Frontal cortex (tissue), 4 donors: ENCODE measurements around the gene HAPLN3. TPM values are rescaled to one million over a fixed set of nuclear protein-coding genes. Genes with fewer than 3 reads are reported as not detected.

ENCODE experiments used
- DNase-seq, 2 donors: peaks; one replicate each; pipeline ENCODE4 v3.0.0; 2012; ENCODE audit warnings: low spot score in 2 of 2
- FAIRE-seq: peaks from 2 replicates; lab custom pipeline; 2012; peaks lifted over from hg19 to GRCh38; lab: Jason Lieb, UNC
- total RNA-seq: library from RNA; depleted of rRNA; stranded (reverse); fragments of >200 nt; gene quantifications from one replicate; pipeline ENCODE4 v1.2.3, GENCODE V29; 2014
- donor health status: control.
- donor health status: control.
- donor health status: control.

The HAPLN3 gene
- total RNA-seq, 1 donor from 2014 or later, result 4.1 TPM

- DNase-seq (no peak), FAIRE-seq (no peak)
These were observed 24.0 kb downstream of the HAPLN3 start for GRCh38 chr15:88871313-88871712.

GRCh38 chr15:88866295-88866881 lies 29.0 kb downstream of the HAPLN3 start:
- FAIRE-seq, result no peak
- DNase-seq, result no peak

GRCh38 chr15:88865498-88866099 lies 29.7 kb downstream of the HAPLN3 start:
- FAIRE-seq (no peak), DNase-seq (no peak)

- no peak for FAIRE-seq
- no peak for DNase-seq
These were observed 30.4 kb downstream of the HAPLN3 start for GRCh38 chr15:88864861-88865497.

GRCh38 chr15:88863412-88863811 lies 31.9 kb downstream of the HAPLN3 start:
- FAIRE-seq (no peak), DNase-seq (no peak)

GRCh38 chr15:88860212-88860611 lies 35.1 kb downstream of the HAPLN3 start:
- FAIRE-seq (no peak), DNase-seq (no peak)

GRCh38 chr15:88859550-88859949 lies 35.8 kb downstream of the HAPLN3 start:
- no peak for FAIRE-seq
- no peak for DNase-seq

- DNase-seq (no peak), FAIRE-seq (no peak)
These were observed 36.4 kb downstream of the HAPLN3 start for GRCh38 chr15:88858934-88859333.

GRCh38 chr15:88852476-88852875 lies 42.9 kb downstream of the HAPLN3 start:
- DNase-seq (no peak), FAIRE-seq (no peak)

- DNase-seq, result no peak
- no peak for FAIRE-seq
These were observed 45.8 kb downstream of the HAPLN3 start for GRCh38 chr15:88849376-88850072.

- no peak for FAIRE-seq
- no peak for DNase-seq
These were observed 47.1 kb downstream of the HAPLN3 start for GRCh38 chr15:88848203-88848602.

- DNase-seq, result no peak
- FAIRE-seq, result no peak
These were observed 48.2 kb downstream of the HAPLN3 start for GRCh38 chr15:88847144-88847543.

GRCh38 chr15:88845616-88846015 lies 49.7 kb downstream of the HAPLN3 start:
- DNase-seq, result no peak
- FAIRE-seq, result no peak

GRCh38 chr15:88844749-88845386 lies 50.5 kb downstream of the HAPLN3 start:
- no peak for FAIRE-seq
- DNase-seq, result no peak

GRCh38 chr15:88843334-88843733 lies 52.0 kb downstream of the HAPLN3 start:
- FAIRE-seq (no peak), DNase-seq (no peak)

GRCh38 chr15:88842156-88842555 lies 53.2 kb downstream of the HAPLN3 start:
- no peak for FAIRE-seq

GRCh38 chr15:88841236-88841635 lies 54.1 kb downstream of the HAPLN3 start:
- DNase-seq (no peak), FAIRE-seq (no peak)

More at GRCh38 chr15:88842156-88842555, 53.2 kb downstream of the HAPLN3 start:
- no peak for DNase-seq

GRCh38 chr15:88839961-88840360 lies 55.4 kb downstream of the HAPLN3 start:
- FAIRE-seq, result no peak
- DNase-seq, result no peak

GRCh38 chr15:88839146-88839545 lies 56.2 kb downstream of the HAPLN3 start:
- DNase-seq (no peak), FAIRE-seq (no peak)

- DNase-seq, result no peak
- no peak for FAIRE-seq
These were observed 56.7 kb downstream of the HAPLN3 start for GRCh38 chr15:88838667-88839066.
